DND-41 (cell line): ENCODE measurements around the gene LOC101059915.

Source experiments
- ATAC-seq: fragments of 200-7000 bp; cut with Tn5 transposase; 3 replicates; pipeline ENCODE4 v1.9.1; 2021; ENCODE audit warnings: low read depth; ENCODE audit not compliant: insufficient read depth
- DNase-seq: peaks from one replicate; pipeline ENCODE4 v3.0.0-alpha.2; 2020
- H2AFZ ChIP-seq: 2 replicates; pipeline ENCODE4 v1.6.0; 2012; ENCODE audit warnings: low read depth, low read length
- H3K27ac ChIP-seq: 2 replicates; pipeline ENCODE4 v1.5.1; 2012; ENCODE audit warnings: low read length, inconsistent platforms
- H3K27me3 ChIP-seq: fragments of 200-600 bp; sonication (generic); 2 replicates; pipeline ENCODE4 v1.6.0; 2012; ENCODE audit warnings: low read length, mild to moderate bottlenecking, inconsistent platforms; ENCODE audit not compliant: insufficient read depth, poor library complexity
- H3K36me3 ChIP-seq: 2 replicates; pipeline ENCODE4 v1.5.1; 2012; ENCODE audit warnings: low read length, inconsistent platforms; ENCODE audit not compliant: insufficient read depth
- H3K4me1 ChIP-seq: 2 replicates; pipeline ENCODE4 v1.5.1; 2012; ENCODE audit warnings: mild to moderate bottlenecking, low read length; ENCODE audit not compliant: insufficient read depth
- H3K4me2 ChIP-seq: 2 replicates; pipeline ENCODE4 v1.6.0; 2012; ENCODE audit warnings: mild to moderate bottlenecking, moderate library complexity, low read length, inconsistent platforms; ENCODE audit not compliant: insufficient read depth
- H3K4me3 ChIP-seq, 2 experiments: fragments of 200-600 bp in 1 of 2; shearing (Covaris generic) in 1 of 2; 2 replicates each; pipeline ENCODE4 v1.5.1; 2012 to 2016; ENCODE audit warnings: inconsistent platforms in 2 of 2, low read length in 2 of 2, mild to moderate bottlenecking in 2 of 2, low read depth in 1 of 2, moderate library complexity in 1 of 2
- H3K79me2 ChIP-seq: 2 replicates; pipeline ENCODE4 v1.6.0; 2012; ENCODE audit warnings: low read length, inconsistent platforms; ENCODE audit not compliant: insufficient read depth
- H3K9ac ChIP-seq: 2 replicates; pipeline ENCODE4 v1.6.0; 2012; ENCODE audit warnings: low read depth, mild to moderate bottlenecking, inconsistent platforms, low read length, moderate library complexity
- H3K9me3 ChIP-seq: 2 replicates; pipeline ENCODE4 v1.5.1; 2012; ENCODE audit warnings: low read length, moderate library complexity, mild to moderate bottlenecking, inconsistent platforms; ENCODE audit not compliant: insufficient read depth, severe bottlenecking
- H4K20me1 ChIP-seq: 2 replicates; pipeline ENCODE4 v1.6.0; 2012; ENCODE audit warnings: low read length; ENCODE audit not compliant: insufficient read depth
- EZH2 ChIP-seq: IDR thresholded peaks from 3 replicates; pipeline ENCODE4 v1.6.1; 2012; ENCODE audit warnings: borderline replicate concordance, low read depth, mild to moderate bottlenecking, moderate library complexity, low read length, inconsistent platforms; ENCODE audit not compliant: severe bottlenecking
- TF ChIP-seq, protein P1 (sequence below): IDR thresholded peaks from 2 replicates; pipeline ENCODE4 v1.5.1; 2012; ENCODE audit warnings: borderline replicate concordance, low read length, moderate library complexity, mild to moderate bottlenecking; ENCODE audit not compliant: poor library complexity, severe bottlenecking; ENCODE audit errors: extremely low read depth

LOC101059915 gene

DNA sequence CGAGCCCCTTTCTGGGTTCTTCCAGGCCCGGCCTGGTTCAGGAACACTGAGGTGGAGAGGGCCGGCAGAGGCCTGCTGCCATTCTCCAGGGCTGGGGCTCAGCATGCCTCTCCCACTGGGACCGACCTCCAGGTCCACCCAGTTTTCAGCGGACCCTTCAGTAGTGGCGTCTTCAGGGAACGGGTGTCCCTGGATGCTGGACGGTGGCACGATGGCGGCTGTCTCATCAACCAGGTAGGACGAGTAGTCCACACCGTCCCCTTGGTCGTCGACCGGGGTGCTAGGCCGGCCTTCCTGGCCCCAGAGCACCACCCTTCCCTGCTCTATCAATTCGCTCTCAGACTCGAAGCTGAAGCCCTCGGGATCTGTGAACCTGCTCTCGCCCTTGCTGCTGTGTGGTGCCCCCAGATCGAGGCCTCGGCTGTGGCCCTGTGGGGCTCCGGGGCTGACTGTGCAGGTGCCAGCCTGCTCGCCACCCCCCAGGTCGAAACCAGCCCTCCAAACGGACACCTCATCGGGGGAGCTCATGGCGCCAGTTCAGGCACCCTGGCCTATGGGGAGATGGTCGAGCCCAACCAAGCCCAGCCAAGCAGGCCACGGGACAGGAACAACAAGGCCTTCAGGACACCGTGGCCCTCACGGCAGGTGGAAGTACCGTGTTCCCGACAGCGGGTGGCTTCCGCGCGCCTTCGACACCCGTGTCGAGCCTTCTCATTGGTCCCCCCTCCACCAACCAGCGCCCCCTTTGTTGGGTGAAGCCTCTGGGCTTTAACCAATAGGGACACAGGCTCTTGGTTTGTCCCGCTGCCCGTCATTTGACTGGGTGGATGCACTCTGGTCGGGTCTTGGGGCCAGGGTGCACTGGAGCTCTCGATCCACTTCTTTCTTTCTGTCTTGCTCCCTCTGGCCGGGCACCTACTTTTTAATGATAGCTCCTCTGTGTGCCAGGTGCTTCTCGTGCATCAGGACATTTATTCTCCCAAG is 814 bp upstream of the LOC101059915 start:
- Histone ChIP-seq H3K9me3 (no peaks in the 10 kb centered on the region), H3K27ac (no peak overlapping the region), H3K4me1 (peaks cover 7% of the 10 kb centered on the region), H3K4me3 (no peak overlapping the region), H3K79me2 (no peaks in the 10 kb centered on the region), H4K20me1 (peaks cover 6% of the 10 kb centered on the region), H3K27me3 (peaks cover 14% of the 10 kb centered on the region), H3K4me2 (no peak overlapping the region), H3K36me3 (no peaks in the 10 kb centered on the region), H3K9ac (no peak overlapping the region), H2AFZ (no peak overlapping the region)
- TF ChIP-seq, protein P1, sequence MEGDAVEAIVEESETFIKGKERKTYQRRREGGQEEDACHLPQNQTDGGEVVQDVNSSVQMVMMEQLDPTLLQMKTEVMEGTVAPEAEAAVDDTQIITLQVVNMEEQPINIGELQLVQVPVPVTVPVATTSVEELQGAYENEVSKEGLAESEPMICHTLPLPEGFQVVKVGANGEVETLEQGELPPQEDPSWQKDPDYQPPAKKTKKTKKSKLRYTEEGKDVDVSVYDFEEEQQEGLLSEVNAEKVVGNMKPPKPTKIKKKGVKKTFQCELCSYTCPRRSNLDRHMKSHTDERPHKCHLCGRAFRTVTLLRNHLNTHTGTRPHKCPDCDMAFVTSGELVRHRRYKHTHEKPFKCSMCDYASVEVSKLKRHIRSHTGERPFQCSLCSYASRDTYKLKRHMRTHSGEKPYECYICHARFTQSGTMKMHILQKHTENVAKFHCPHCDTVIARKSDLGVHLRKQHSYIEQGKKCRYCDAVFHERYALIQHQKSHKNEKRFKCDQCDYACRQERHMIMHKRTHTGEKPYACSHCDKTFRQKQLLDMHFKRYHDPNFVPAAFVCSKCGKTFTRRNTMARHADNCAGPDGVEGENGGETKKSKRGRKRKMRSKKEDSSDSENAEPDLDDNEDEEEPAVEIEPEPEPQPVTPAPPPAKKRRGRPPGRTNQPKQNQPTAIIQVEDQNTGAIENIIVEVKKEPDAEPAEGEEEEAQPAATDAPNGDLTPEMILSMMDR, result no peak
- no peak for TF ChIP-seq EZH2
- no peak for ATAC-seq
- DNase-seq, result no peak

DNA sequence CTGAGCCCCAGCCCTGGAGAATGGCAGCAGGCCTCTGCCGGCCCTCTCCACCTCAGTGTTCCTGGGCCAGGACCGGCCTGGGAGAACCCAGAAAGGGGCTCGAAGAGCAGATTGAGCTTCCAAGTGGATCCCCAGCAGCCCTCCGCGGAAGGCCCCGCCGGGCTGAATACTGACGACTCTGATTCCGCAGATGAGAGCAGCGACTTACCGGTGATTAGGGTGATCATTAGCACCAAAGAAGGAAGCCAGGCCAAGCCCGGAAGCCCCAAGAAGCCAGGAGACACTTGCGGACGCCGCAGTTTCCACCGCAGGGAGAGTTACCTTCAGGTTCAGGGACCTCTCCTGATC is 876 bp downstream of the LOC101059915 start:
- peaks cover 20% of the 10 kb centered on the region for H3K27me3 ChIP-seq
- H3K4me3 ChIP-seq, result no peak overlapping the region
- H3K27ac ChIP-seq, result no peak overlapping the region
- no peak for TF ChIP-seq EZH2
- TF ChIP-seq, protein P1, result no peak
- H2AFZ ChIP-seq, result no peak overlapping the region
- DNase-seq (no peak), ATAC-seq (no peak)
- no peaks in the 10 kb centered on the region for H3K79me2 ChIP-seq
- no peaks in the 10 kb centered on the region for H3K4me1 ChIP-seq
- no peak overlapping the region for H3K4me2 ChIP-seq
- H3K36me3 ChIP-seq, result no peaks in the 10 kb centered on the region
- no peaks in the 10 kb centered on the region; the same call in 1 of the 2 replicates for H4K20me1 ChIP-seq
- H3K9ac ChIP-seq, result no peak overlapping the region
- no peaks in the 10 kb centered on the region for H3K9me3 ChIP-seq

DNA sequence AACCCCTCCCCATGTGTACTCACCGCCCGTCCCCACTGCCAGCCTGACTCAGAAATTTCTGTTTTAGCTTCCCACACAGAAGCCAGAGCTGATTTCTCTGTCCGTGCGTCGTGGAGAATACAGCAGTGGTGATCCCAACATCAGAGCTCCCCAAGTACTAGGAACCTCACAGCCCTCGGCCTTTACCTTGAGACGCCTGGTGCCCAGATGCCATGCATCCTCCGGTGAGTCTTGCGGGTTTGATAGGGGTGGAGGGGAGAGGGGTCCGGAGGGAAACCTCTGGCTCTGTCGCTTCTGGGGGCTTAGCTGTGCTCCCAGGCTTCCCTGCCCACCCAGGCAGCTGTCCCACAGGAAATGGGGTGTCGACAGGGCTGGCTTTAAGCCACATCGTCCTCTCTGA is 2.1 kb downstream of the LOC101059915 start:
- ATAC-seq (no peak), DNase-seq (no peak)
- Histone ChIP-seq H3K27me3 (peaks cover 20% of the 10 kb centered on the region), H4K20me1 (no peaks in the 10 kb centered on the region; the same call in 1 of the 2 replicates), H3K9me3 (no peaks in the 10 kb centered on the region), H3K36me3 (no peaks in the 10 kb centered on the region), H3K4me2 (no peak overlapping the region), H3K4me1 (no peaks in the 10 kb centered on the region), H3K79me2 (no peaks in the 10 kb centered on the region), H3K9ac (no peak overlapping the region), H2AFZ (no peak overlapping the region), H3K4me3 (no peak overlapping the region), H3K27ac (no peak overlapping the region)
- TF ChIP-seq, protein P1, result no peak
- TF ChIP-seq EZH2, result no peak
